ENCODE results near the gene SEMA5A. TPM values are rescaled to one million over a fixed set of nuclear protein-coding genes. Genes with fewer than 3 reads are reported as not detected.

SEMA5A gene
- total RNA-seq, 1 experiment from 2014 or later = 34.3 TPM

DNA sequence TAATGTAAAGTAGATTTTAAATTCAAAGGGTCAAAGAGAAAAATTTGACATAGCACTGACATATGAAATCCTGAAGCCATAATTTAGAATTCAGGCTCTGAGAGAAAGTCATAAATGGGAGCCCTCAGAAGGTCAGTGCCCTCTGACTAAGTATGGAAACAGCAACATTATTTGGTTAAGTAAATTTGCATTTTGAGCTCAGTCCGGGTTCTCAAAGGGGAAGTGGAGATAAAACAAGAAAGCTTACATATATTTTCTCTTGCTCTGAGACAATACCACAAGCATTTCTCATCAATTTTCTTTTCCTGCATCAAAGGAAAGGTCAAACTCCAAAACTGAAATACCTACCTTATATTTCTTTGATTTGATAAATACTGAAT is 348.0 kb downstream of the SEMA5A start:
- H3K9me3 Mint-ChIP-seq (ENCODE audit: unreplicated experiment) = no peaks in the 10 kb centered on the region
- Histone ChIP-seq H3K4me3 (ENCODE audit: low read depth, low read length) (no peak overlapping the region), H3K4me1 (0 out of 2 replicates have a peak, but pooled peaks cover 5% of the 10 kb centered on the region), H3K36me3 (ENCODE audit: control insufficient read depth, insufficient read depth, low read length) (no peaks in the 10 kb centered on the region), H3K27me3 (replicated peaks; ENCODE audit: control insufficient read depth, insufficient read depth, low read length) (no peaks in the 10 kb centered on the region), H3K9me3 (no peaks in the 10 kb centered on the region)
- no peak overlapping the region for H3K27ac Mint-ChIP-seq (ENCODE audit: unreplicated experiment)
- DNase-seq = no peak
- POLR2A ChIA-PET = interaction anchor here (0.7 kb wide), 1 partner anchor 850 kb away, joined by 3 read pairs; no protein-coding TSS in a partner anchor
- no peak overlapping the region for H3K4me3 Mint-ChIP-seq (ENCODE audit: unreplicated experiment)
- peaks cover 13% of the 10 kb centered on the region for H3K4me1 Mint-ChIP-seq (ENCODE audit: low read depth, unreplicated experiment)
- no peaks in the 10 kb centered on the region for H3K27me3 Mint-ChIP-seq (ENCODE audit: insufficient read depth, unreplicated experiment)
- H3K36me3 Mint-ChIP-seq (ENCODE audit: insufficient read depth, unreplicated experiment) = peaks cover 9% of the 10 kb centered on the region
- TF ChIP-seq CTCF (IDR thresholded peaks at IDR 0.05; ENCODE audit: insufficient read depth in 1 of 2, low read depth in 1 of 2, low read length in 1 of 2, severe bottlenecking in 1 of 2, unreplicated experiment in 1 of 2) = no peak
- CTCF ChIA-PET = no interaction called here
- BruUV-seq (replicated peaks) = no TSS peak
- intact Hi-C loops (cut with micrococcal nuclease; ENCODE audit: unreplicated experiment) = no loop called here

GRCh38 chr5:9196403-9197227 is 349.3 kb downstream of the SEMA5A start:
- Mint-ChIP-seq H3K27ac (ENCODE audit: unreplicated experiment) (no peak overlapping the region), H3K4me1 (ENCODE audit: low read depth, unreplicated experiment) (peaks cover 13% of the 10 kb centered on the region), H3K4me3 (ENCODE audit: unreplicated experiment) (no peak overlapping the region), H3K9me3 (ENCODE audit: unreplicated experiment) (no peaks in the 10 kb centered on the region), H3K27me3 (ENCODE audit: insufficient read depth, unreplicated experiment) (no peaks in the 10 kb centered on the region), H3K36me3 (ENCODE audit: insufficient read depth, unreplicated experiment) (peaks cover 6% of the 10 kb centered on the region)
- TF ChIP-seq CTCF (IDR thresholded peaks at IDR 0.05; ENCODE audit: insufficient read depth in 1 of 2, low read depth in 1 of 2, low read length in 1 of 2, severe bottlenecking in 1 of 2, unreplicated experiment in 1 of 2) = no peak
- no peak overlapping the region for H3K4me3 ChIP-seq (ENCODE audit: low read depth, low read length)
- H3K9me3 ChIP-seq = no peaks in the 10 kb centered on the region
- no TSS peak for BruUV-seq (replicated peaks)
- ChIA-PET CTCF (no interaction called here), POLR2A (no interaction called here)
- DNase-seq = no peak
- no peaks in the 10 kb centered on the region for H3K27me3 ChIP-seq (replicated peaks; ENCODE audit: control insufficient read depth, insufficient read depth, low read length)
- H3K4me1 ChIP-seq = 0 out of 2 replicates have a peak, but pooled peaks cover 5% of the 10 kb centered on the region
- no peaks in the 10 kb centered on the region for H3K36me3 ChIP-seq (ENCODE audit: control insufficient read depth, insufficient read depth, low read length)
- intact Hi-C loops (cut with micrococcal nuclease; ENCODE audit: unreplicated experiment) = no loop called here

DNA sequence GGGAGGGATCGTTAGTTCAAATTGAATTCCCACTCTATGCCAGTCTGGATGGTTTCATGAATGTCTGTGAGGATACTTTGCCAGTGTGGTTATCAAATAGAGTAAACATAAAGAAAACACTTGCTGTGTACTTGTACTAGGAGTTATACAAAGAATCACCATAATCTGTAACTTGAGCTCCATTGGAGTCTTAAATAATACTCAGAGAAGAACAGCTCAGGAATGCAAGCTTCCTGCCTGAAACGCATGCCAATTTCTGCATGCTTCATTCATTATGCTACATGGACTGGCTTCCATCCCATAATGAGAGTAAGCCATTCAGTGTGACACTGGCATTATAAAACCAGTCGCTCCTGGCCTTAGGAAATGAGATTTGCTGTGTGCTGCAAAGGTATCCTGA is 351.4 kb downstream of the SEMA5A start:
- CTCF ChIA-PET = no interaction called here
- H3K36me3 ChIP-seq (ENCODE audit: control insufficient read depth, insufficient read depth, low read length) = no peaks in the 10 kb centered on the region

More for the DNA sequence above, 351.4 kb downstream of the SEMA5A start:
- H3K27me3 ChIP-seq (replicated peaks; ENCODE audit: control insufficient read depth, insufficient read depth, low read length) = no peaks in the 10 kb centered on the region
- no peaks in the 10 kb centered on the region for H3K9me3 ChIP-seq
- no peak for DNase-seq
- TF ChIP-seq CTCF (IDR thresholded peaks at IDR 0.05; ENCODE audit: insufficient read depth in 1 of 2, low read depth in 1 of 2, low read length in 1 of 2, severe bottlenecking in 1 of 2, unreplicated experiment in 1 of 2) = no peak
- no peak overlapping the region for H3K4me3 Mint-ChIP-seq (ENCODE audit: unreplicated experiment)
- intact Hi-C loops (cut with micrococcal nuclease; ENCODE audit: unreplicated experiment) = no loop called here
- BruUV-seq (replicated peaks) = no TSS peak
- peaks cover 10% of the 10 kb centered on the region for H3K36me3 Mint-ChIP-seq (ENCODE audit: insufficient read depth, unreplicated experiment)
- 0 out of 2 replicates have a peak, but pooled peaks cover 5% of the 10 kb centered on the region for H3K4me1 ChIP-seq
- H3K9me3 Mint-ChIP-seq (ENCODE audit: unreplicated experiment) = no peaks in the 10 kb centered on the region
- no peak overlapping the region for H3K4me3 ChIP-seq (ENCODE audit: low read depth, low read length)
- H3K27ac Mint-ChIP-seq (ENCODE audit: unreplicated experiment) = no peak overlapping the region
- H3K4me1 Mint-ChIP-seq (ENCODE audit: low read depth, unreplicated experiment) = peaks cover 12% of the 10 kb centered on the region
- H3K27me3 Mint-ChIP-seq (ENCODE audit: insufficient read depth, unreplicated experiment) = no peaks in the 10 kb centered on the region
- POLR2A ChIA-PET = no interaction called here
